GM19324 (cell line): ENCODE data around the gene CAMTA1.
A peak's percentile ranks its signal among the peaks of the same experiment; 100 is the strongest.

Source experiments
- ATAC-seq: cut with Tn5 transposase; IDR thresholded peaks from one replicate; pipeline ENCODE4 v1.9.1; 2021; ENCODE audit warnings: mild to moderate bottlenecking, moderate library complexity; ENCODE audit not compliant: unreplicated experiment, low FRiP score

Gene CAMTA1

GRCh38 chr1:6776389-6776788 lies 8.9 kb upstream of the CAMTA1 start:
- ATAC-seq, result no peak

- no peak for ATAC-seq
Measured at GRCh38 chr1:6776895-6777294, 8.4 kb upstream of the CAMTA1 start.

- ATAC-seq, result no peak
Measured at GRCh38 chr1:6777813-6778212, 7.4 kb upstream of the CAMTA1 start.

GRCh38 chr1:6779089-6779805 lies 6.0 kb upstream of the CAMTA1 start:
- ATAC-seq, result no peak

- ATAC-seq, result no peak
Measured at GRCh38 chr1:6782151-6782550, 3.1 kb upstream of the CAMTA1 start.

- no peak for ATAC-seq
Measured at GRCh38 chr1:6783221-6783620, 2.0 kb upstream of the CAMTA1 start.

DNA sequence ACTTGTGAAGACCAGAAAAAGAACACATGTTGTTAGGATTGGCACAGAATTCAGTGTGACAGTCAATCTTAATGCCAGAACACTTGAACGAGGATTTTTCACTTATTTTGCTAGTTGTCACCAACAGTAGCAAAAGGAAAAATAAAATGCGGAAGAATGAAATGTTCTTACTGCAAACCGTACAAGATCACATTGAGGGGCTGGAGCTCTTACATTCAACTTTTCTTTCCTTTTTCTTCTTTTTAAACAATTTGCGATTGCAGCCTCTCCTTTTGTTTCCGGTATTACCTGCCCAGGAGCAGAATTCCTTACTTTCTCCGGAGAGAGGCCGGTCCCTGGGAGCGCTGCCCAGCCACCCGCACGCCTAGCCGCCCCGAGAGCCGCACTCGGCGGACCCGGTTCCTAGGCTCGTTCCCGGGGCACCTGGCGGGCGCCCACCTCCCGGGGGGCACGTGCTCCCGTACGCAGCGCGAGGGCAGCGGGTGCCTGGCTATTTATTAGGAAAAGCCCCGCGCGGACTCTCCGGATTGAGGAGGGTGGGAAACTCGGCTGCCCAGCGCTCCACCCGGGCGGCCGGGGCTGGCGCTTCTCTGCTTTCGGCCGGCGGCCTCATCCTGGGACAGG lies 1.2 kb upstream of the CAMTA1 start:
- ATAC-seq, result peak; percentile 0

- peak; percentile 84 for ATAC-seq
Measured at GRCh38 chr1:6784560-6785317, 515 bp upstream of the CAMTA1 start.

- peak; percentile 21 for ATAC-seq
Measured at GRCh38 chr1:6785728-6786505, 663 bp downstream of the CAMTA1 start.

GRCh38 chr1:6788946-6789345 lies 3.7 kb downstream of the CAMTA1 start:
- no peak for ATAC-seq

DNA sequence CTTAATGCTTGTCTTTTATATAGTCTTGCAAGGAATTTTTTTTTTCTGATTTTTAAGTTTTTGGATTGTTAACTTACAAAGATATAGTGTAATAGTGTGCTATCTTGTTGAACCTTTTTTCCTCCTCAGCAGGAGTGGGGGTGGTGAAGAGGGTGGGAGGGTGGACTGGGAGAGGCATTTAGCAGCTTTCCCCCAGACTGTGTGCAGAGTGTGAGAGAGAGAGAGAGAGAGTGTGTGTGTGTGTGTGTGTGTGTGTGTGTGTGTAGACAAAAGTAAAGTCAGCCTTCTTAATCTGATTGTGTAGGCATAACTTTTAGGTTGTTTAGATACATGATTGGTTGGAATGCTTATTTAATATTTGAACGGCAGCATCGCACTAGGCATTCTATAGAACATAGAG lies 4.9 kb downstream of the CAMTA1 start:
- ATAC-seq, result no peak

DNA sequence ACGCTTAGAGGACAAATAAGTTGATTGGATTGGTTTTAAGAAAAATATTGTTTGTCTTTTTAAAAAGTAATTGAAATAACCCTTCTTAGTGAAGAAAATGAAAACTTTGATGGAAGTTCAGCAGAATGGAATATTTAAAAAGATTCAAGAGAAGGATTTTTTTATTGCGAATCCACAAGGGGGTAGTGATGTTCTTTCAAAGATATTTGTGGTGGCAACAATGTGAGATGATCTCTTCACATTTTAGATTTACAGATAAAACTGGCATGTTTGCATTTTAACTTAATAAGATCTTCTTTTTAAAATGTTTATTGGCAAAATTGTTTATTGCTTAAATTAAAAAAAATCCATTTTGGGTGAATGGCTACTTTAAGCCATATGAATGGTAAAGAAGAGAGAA lies 8.9 kb downstream of the CAMTA1 start:
- no peak for ATAC-seq

GRCh38 chr1:6795203-6795602 lies 9.9 kb downstream of the CAMTA1 start:
- ATAC-seq, result no peak

DNA sequence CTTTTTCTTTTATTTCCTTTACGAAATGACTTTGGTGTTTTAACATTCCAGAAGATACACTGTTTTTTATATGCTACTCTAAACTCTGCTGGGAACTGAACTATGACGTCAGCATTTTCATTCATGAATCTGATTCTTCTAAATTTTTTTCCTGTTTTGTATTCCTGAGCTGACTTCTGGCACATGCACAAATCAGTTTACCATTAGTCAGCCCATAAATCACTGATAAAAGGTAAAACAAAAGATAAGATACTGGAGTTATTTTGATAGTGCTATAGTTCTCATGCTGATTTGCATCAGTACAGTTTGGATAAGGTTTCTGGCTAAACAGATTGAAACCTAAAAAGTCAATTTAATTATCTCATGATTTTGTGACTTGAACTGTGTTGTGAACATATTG lies 10.4 kb downstream of the CAMTA1 start:
- no peak for ATAC-seq

GRCh38 chr1:6796095-6796494 lies 10.8 kb downstream of the CAMTA1 start:
- ATAC-seq, result no peak

DNA sequence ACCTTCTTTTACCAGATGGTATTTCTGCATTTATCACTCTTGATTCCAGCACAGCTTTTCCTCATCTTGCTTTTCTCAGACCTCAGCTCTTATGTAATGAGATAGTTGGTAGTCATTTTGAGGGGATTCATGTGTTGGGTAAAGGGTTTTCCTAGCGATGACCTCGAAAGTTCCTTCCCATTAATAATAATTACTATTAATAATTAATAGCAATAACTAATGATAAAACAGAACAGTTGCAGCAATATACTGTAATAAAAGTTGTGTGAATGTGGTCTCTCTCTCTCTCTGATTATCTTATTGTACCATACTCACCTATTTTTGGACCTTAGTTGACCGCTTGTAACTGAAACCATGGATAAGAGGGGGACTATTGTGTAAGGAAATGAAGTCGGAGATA lies 14.2 kb downstream of the CAMTA1 start:
- no peak for ATAC-seq

DNA sequence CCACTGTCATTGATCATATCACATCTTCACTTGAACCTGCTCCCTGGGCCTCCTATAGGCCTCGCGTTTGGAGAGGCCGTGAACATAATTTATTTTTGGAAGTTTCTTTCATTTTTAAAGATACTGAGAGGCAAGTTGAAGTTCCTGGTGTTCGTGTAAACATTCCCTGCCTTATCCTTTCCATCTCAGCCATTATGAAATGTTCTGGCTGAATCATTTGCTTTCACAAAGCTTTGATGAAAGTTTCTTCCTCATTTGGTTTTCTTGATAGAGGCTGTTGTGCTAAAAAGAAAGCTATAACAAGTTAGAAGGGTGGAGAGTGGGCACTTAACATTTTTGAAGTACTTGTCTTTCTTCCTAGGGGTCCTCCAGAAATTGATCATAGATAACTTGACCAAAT lies 15.5 kb downstream of the CAMTA1 start:
- ATAC-seq, result no peak

- ATAC-seq, result no peak
Measured at GRCh38 chr1:6801199-6801598, 15.9 kb downstream of the CAMTA1 start.

DNA sequence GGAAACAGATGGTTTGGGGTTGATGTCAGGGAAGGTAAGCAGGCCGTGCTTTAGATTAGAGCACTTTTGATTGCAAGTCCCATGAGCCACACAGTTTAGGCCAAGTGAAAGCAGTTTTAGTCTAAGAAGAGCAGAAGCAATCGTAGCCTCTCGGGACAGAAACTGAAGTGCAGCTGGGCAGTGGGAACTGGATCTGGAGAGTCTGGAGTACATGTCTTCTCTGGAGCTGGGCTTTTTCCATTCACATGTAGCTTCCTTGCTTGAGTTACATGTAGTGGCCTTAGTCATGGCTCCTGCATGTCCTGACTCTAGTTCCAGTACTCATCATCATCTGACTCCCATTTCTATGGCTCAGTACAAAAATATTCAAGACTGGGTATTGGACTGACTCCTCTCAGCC lies 16.7 kb downstream of the CAMTA1 start:
- no peak for ATAC-seq

DNA sequence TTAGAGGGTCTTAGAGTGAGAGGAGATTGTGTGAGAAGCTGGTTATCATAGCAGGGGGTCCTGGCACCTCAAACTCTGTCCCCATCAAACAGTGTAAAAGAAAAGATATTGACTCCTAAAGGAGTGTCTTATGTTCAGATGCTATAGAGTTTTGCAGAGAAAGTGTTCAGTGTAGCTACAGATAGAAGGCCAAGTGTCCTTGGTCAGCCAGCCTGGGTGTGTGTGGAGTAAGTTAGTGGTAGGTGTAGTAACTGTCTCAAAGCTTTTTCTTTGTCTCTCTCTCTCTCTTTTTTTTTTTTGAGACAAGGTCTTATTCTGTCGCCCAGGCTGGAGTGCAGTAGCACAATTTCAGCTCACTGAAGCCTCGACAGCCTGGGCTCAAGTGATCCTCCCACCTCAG lies 17.2 kb downstream of the CAMTA1 start:
- ATAC-seq, result no peak

- no peak for ATAC-seq
Measured at GRCh38 chr1:6802893-6803292, 17.6 kb downstream of the CAMTA1 start.
